Stimulated activated CD4-positive, alpha-beta T cell treated with anti-CD3 and anti-CD28 coated beads, Interleukin-4, amount 100 ng/mL, for 1 hour (primary cell): Measurements from ENCODE around the gene KBTBD4.

Experiments
- DNase-seq: peaks from one replicate; pipeline ENCODE4 v3.0.0-alpha.2; 2020

KBTBD4 gene

DNA sequence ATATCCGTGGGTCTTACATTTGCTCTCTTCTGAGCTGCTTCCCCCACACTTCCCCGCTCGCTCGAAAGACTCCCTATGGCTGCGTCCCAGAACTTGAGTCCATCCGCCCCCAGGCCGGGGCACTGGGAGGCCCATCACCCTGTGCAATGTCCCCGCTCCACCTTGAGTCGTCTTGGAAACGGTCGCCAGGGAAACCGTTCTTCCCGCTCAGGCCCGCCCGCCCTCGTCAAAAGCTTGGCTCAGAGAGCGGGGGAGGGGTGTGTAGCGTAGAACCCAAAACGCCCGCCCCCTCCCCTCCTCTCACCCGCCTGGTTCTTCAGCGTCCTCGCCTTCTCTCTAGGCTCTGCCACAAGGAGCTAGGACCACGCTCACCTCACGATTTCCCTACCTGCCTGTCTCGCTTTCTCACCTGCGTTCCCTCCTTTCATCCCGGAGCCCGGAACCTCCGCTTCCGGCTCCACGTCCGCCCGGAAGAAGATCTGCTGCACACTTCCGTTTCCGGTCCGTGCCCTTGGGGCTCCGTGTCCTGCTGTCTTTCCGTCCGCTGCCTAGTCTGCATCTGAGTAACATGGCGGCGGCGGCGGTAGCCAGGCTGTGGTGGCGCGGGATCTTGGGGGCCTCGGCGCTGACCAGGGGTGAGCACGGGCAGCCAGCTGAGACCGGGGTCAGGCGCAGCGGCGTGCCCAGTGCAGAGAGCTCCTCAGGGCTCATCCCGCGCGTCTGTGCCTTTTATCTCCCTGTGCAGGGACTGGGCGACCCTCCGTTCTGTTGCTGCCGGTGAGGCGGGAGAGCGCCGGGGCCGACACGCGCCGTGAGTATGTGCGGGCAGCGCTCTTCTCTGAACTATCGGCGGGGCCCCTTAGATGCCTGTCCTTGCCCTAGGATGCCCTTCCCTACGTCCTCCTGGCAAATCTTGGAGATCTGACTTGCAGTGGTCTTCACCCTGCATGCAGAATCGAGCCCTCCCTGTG lies at the start of gene KBTBD4, which contains the start of gene NDUFS3:
KBTBD4 (minus strand) TSS at position 447 of the 971 bp plus-strand sequence; CDS start at position 428, 19 bp downstream.
NDUFS3 (plus strand) TSS at position 551 of the 971 bp plus-strand sequence; CDS start at position 569, 18 bp downstream.
- DNase-seq = peak; percentile 84

DNA sequence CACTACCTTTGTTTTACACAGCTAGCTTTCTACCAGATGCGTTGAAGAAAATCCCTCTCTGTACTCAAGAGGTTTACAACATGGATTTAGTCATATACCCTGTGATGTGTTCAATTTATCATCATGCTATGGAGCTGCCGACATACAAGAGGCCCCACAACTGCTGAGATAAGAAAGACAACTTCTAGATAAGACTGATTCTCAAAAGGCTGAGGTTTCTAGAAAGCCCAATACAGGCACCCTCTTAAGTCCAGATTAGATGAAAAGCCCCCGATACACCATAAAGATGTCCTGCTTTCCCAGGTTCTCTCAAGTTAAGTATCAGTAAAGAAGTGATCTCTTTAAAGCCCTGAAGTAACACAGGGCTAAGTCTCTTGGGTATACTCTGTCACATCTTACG lies 49.3 kb upstream of the KBTBD4 start:
- DNase-seq = no peak

DNA sequence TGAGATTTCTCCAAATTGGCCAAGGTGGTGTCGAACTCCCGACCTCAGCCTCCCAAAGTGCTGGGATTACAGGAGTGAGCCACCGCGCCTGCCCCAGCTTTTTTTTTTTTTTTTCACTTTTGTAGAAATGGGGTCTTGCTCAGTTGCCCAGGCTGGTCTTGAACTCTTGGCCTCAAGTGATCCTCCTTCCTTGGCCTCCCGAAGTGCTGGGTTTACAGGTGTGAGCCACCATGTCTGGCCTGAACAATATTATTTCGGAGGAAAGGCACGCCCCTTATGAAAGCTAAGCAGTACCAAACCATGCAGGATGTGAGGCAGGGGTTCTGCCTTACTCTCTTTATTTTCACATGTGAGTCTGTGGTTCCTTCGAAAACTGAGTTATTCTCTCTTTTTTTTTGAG lies 47.5 kb upstream of the KBTBD4 start:
- DNase-seq = no peak

DNA sequence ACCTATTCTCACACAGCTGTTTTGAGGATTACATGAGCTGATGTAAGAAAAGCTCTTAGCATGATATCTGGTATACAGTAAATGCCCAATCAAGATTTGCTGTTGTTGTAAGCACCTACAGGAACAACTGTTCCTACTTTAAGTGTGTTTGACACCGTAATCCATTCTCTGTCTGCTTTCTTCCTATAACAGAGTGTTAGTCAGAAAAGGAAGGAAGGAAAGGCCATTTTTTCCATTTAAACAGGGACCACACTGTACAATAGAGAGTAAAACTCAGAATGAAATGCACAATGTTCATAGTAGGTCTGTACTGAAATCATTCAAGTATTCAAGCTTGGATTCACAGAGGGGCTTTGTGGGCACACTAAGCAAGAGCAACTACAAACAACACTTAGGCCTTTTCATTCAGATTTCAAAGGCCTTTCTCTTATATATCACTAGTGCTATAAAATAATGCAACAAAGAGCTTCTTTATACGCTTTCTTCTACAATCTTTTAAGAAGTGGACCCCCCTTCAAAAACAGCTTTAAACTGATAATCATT lies 42.1 kb upstream of the KBTBD4 start:
- no peak for DNase-seq

DNA sequence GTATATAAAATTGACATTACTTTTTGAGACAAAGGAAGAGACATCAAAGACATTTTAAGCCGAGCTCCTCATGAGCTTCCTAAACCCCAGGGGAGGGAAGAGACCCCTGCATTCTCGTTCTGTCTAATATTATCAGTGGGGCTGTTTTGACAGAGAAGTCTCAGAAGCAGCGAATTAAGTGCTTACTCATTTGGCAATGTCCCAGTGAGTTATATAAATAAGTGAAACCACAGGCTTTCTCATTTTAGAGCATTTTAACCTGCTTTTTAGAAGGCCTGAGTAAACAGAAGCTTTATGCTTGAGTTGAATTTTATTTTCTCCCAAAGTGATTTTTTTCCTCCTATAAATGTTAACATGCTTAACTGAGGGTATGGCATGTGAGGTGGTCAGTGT lies 38.6 kb upstream of the KBTBD4 start:
- DNase-seq = no peak

DNA sequence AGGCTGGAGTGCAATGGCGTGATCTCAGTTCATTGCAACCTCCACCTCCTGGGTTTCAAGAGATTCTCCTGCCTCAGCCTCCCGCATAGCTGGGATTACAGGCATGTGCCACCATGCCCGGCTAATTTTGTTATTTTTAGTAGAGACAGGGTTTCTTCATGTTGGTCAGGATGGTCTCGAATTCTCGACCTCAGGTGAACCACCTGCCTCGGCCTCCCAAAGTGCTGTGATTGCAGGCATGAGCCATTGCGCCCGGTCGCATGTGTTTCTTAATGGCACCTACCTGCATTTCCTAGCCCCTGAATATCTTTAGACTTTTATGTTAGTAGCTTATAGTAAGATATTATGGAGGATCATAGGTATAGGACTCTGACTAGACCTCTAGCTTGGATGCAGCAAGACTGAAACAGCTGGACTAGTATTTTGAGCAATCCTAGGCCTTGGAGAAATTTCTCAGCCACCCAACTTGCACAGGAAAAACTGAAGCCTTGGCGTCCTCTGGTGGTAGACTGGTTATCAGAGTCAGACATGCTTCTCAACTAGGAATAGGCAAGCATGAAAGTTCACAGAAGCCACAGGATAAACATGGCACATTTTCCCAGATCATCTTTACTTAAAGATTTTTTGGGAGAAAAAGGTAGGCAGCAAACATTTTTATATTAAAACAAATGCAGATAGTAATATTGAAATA lies 38.1 kb upstream of the KBTBD4 start:
- no peak for DNase-seq

DNA sequence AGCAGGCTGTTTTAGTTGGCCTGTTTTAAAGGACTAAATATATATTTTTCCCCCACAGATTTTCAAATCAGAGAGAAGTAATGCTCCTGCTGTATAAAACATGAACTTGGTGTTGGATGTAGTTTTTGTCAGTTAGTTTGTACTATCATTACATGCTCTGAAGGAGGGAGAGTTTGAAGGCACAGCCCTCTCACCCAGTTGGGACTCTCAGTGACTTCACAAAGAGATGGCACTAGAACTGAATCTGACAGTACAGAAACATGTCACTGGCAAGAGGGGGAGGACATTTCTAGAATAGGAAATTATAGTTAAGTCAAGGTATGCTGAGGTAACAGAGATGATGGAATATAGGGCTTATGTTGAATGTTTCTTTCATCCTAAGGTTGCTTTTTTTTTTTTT lies 36.5 kb upstream of the KBTBD4 start:
- no peak for DNase-seq

DNA sequence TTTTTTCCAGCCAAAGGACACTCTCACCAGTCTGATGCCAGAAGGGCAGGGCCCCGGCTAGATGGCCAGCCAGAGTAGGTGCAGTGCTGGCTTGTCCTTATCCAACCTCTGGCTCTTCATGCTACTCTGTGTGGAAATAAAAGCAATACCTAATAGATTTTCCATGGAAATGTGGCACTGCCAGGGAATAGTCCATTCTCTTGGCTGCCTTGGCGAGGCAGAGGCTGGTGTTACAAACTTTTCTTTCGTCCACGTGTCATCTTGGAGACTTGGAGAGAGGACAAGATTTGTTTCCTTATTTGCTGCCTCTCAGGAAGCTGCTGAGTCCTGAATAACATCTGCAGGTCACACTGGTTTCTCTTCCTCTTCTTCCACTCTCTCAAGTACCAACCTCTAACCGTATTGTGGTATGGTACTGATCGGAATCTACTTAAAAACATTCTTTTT lies 32.6 kb upstream of the KBTBD4 start:
- no peak for DNase-seq

DNA sequence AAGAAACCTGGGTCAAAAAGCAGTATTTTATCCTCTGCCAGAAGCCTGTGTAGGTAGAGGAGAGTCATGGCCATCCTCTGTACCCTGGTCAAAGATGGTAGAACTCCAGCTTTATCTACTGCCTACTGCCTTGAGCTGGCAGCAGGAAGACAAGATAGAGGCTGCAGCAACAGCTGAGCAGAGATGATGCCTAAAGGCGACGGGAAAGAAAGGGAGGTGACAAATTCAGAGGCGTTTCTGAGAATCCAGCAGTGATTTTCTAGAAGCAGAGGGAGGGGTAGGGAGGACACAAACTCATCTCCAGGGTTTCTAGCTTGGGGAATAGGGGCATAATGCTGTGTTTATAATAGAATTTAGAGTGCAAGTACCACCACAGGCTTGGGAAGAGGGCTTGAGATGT lies 30.9 kb upstream of the KBTBD4 start:
- no peak for DNase-seq

DNA sequence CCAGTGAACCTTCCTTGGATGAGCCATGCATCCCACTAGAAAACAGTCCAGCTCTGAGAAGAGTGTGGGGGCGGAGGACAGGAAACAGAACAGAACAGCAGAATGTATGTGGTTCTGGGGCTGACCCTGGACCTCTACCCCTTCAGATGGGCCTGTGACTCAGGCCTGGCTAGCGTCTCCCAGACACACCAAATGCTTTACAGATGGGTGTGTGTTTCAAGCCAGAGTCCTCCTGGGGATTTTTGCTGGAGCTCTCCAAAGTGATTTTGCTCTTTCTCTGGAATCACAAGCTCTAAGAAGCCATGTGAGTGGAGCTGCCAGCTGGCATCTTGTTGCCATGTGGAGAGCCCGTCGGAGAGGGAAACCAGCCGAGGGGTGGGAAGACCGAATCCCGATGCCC lies 28.6 kb upstream of the KBTBD4 start:
- no peak for DNase-seq

DNA sequence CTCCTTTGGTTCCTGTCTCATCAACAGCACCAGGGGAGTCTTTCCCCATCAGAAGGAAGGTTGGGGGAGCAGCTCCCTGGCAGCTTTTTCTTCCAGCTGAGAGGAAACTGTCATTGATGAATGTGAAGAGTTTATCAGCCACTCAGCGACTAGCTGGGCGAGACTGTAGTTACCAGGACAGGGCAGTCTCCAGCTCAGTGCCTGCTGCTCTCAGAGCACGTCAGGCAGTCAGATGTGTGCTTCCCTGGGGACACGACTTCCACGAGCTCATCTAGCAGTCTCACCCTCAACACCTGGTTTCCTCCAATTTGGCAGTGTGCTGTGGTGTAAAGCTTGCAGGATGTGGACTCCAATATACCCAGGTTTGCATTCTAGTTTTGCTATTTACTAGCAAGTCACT lies 28.0 kb upstream of the KBTBD4 start:
- DNase-seq = no peak

DNA sequence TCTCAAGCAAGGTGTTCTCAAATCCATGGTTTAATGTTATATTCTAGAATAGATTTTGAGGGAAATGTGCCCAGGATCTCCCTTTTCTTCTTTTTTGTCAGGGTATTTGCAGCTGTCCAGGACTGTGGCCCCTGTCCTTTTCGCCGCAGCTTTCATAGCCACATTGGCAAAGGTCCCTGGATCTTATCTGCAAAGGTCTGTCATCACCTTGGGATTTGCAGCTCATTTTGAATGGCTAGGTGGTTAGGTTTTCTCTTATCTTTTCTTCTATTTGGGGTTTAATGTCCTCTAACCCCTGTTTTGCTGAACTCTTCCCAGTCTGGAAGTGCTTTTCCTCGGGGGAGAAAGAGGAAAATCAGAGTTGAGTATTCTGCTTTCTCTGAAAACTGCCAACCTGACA lies 27.2 kb upstream of the KBTBD4 start:
- DNase-seq = no peak

DNA sequence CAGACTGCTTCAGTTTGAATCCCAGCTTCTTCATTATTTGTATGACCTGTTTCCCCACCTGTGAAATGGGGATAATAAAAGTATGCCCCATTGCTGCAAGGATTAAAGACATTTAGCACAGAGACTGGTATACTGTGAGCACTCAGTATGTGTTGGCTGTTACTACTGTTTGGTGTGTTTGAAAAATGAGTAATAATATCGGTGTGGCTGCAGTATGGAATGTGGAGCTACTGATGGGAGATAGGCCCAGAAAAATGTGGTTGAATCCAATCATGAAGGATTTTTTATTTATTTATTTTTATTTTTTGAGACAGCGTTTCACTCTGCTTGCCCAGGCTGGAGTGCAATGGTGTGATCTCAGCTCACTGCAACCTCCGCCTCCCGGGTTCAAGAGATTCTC lies 24.5 kb upstream of the KBTBD4 start:
- DNase-seq = no peak

DNA sequence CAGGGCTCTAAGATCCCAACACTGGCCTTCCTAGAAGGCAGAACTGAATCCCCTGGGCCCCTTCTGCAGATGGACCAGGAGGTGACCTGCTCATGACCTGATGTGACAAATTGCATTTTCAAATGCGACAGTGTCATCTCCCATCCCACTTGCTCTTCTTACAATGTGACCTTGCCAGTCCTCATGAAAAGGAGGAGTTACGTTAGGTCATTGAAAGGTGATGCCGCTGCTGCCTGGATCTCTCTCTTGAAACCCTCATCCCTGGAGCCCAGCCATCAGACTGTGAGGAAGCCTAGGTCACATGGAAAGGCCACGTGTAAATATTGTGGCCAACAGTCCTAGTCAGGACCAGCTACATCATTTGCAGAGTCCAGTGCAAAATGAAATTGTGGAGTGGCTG lies 21.1 kb upstream of the KBTBD4 start:
- DNase-seq = no peak

DNA sequence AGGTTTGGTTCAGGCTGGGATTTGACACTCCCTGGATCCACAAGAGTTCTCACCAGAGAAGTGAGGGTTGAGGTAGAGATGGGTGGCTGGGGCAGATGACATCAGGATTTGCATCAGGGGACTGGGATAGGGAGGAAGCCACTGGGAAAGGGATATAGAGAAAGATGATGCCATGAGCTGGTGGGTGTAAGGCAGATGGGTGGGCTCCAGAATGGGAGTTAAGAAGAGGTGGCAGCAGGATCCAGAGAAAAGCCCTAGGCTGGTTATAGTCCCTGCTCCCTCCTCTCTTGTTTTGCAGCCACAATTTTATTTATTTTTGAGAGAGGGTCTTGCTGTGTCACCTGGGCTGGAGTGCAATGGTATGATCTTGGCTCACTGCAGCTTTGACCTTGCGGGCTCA lies 17.2 kb upstream of the KBTBD4 start:
- DNase-seq = no peak

DNA sequence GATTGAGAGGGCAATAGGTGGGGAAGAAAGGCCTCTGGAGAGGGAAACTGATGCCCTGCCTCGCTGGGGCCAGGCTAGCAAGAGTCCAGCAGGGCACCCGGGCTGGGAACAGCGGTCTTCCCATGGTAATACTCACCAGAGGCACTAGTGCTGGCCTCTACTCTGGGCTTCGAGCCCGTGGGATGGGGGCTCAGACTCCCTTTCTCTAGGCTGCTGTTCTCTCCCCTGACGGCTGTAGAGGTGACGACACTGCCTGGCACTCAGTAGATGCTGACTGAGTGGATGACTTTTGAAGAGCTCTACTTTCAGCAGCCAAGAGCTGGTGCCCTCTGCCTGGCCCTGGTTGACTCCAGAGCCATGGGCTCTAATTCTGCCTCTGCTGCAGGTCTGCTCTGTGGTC lies 16.3 kb upstream of the KBTBD4 start:
- no peak for DNase-seq

DNA sequence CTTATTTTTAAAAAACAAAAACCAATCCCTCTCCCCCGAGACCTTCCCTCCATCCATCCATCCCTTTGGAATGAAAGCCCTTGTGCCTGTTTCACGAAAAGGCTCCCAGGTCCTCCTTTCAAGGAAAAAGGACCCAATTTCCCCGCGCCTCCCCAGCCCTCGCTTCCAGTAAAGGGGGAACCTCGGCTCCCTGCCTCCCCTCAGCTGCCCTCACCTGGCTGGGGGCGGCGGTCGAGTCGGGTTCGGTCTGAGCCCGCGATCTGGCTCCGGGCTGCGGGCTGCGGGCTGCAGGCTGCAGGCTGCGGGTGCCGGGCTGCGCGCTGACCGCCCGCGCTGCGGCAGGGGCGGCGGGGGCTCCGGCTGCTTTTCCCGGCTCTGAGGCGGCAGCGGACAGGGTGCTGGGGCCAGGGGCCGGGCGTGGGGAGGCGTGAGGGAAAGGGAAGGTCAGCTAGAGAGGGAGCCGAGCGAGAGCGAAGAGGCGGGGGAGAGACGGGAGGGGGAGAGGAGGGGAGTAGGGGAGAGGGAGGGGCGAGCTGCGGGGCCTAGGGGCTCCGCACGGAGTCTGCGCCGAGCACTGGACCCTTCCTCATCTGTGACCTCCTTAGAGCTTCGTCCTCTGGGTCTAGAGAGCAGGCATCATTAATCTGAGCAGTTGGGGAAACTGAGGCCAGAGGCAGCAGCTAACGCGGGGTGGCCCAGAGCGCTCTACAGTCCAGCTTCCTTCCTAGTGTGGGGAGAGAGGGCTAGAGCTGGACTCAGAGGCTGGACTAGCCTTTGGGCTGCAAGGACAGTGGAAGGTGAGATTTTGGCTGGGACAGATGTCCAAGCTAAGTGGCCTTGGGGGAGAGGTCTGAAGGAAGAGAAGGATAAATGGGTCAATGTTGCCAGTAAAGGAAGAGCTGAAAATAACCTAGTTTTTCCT lies 15.4 kb upstream of the KBTBD4 start, which contains the start of gene C1QTNF4:
C1QTNF4 (minus strand) TSS at position 478 of the 922 bp plus-strand sequence. CDS start 3,601 bp downstream, outside the sequence.
- no peak for DNase-seq

DNA sequence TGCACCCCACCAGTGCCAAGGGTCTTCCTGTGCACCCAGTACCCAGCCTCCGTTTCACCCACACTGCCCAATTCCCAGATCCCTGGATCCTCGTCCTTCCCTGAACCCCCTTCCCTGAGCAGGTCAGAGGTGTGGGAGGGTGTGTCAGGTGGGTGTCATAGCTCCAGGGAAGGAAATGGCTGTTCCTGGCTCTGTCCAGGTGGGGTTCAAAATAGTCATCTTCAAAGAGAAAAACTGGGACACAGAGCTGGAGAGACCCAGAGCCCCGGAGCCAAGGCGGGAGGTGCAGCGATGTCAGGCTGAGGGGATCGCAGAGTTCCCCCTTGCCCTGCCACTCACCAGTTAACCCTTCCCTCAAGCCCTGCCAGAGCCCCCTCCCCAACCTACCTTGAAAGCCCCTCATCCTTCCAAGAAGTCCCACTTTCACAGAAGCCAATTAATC lies 14.7 kb upstream of the KBTBD4 start:
- no peak for DNase-seq

DNA sequence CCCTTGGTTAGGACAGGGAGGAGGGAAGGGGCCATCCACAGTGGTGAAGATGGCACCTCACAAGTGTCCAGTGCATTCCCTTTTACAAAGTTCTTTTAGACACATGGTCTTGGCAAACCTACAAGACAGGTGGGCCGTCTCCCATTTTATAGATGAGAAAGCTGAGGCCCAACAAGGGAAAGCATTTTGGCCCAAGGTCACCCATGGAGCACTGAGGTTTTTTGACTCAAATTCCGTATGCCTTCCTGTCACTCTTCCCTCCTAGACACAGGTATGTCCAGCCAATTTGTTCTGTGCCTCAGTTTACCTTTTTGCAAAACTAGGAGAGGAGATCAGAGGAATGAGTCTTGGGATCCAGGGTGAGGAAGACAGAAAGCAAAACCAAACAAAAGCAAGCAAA lies 14.2 kb upstream of the KBTBD4 start:
- no peak for DNase-seq

DNA sequence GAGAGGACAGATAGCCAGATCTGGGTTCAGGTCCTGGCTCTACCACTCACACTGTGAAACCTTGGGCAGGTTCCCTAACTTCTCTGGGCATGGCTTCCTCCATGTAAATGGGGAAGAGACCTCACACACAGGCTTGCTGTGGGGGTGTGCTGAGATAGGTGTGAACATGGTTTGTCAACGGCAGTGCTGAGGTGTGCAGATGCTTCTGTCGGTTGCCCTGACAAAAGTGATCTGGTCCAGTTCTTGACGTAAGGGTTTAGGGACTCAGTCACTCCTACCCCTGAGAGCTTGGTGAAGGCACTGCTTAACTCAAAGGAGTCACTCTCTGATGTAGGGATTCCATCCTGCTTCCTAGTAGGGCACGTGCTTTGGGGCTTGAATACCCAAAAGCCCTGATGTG lies 13.5 kb upstream of the KBTBD4 start:
- no peak for DNase-seq

DNA sequence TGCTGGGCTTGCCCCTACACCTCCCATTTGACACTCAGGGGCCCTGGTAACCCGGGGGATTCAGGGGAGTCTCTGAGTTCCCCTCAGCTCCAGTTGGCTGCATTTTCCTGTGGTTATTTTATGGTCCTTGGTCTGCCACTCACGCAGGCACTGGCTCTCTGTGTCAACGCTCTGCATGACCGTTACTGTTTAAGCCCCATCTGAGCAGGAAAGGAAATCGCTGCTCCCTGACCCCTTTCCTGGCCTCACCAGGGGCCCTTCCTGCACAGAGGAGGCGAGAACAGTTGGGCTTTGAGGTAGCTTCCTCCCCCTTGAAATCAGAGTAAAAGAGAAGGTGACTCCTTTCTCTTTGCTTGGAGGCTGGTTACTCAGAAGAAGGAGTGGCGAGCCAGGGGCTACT lies 13.0 kb upstream of the KBTBD4 start:
- no peak for DNase-seq
